ENCODE data around the gene CSF3.

The CSF3 gene

GRCh38 chr17:40028595-40028994 lies 13.4 kb downstream of the CSF3 start:
- TF ChIP-seq CTCF (IDR thresholded peaks at IDR 0.05; ENCODE audit: low read depth, low read length, missing control alignments): no peak
- no peak overlapping the region for H3K4me3 ChIP-seq (replicated peaks; ENCODE audit: low read depth, low read length)
- DNase-seq (ENCODE audit: extremely low read depth, low read depth): no peak

DNA sequence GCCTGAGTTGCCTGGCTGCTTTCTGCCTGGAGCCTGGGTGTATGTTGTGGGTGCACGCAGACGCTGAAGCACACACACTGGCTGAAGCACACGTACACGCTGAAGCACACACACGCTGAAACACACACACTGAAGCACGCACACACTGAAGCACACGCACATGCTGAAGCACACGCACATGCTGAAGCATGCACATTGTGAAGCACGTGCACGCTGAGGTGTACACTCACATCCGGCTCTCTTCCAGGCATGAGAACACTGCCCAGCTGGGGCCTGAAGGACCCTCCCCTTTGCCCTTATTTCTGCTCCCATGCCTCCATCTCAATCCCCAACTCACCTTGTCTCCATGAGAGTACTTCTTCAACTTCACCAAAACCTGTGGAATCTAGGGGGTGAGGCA lies 16.5 kb downstream of the CSF3 start:
- TF ChIP-seq CTCF (IDR thresholded peaks at IDR 0.05; ENCODE audit: low read depth, low read length, missing control alignments): no peak

DNA sequence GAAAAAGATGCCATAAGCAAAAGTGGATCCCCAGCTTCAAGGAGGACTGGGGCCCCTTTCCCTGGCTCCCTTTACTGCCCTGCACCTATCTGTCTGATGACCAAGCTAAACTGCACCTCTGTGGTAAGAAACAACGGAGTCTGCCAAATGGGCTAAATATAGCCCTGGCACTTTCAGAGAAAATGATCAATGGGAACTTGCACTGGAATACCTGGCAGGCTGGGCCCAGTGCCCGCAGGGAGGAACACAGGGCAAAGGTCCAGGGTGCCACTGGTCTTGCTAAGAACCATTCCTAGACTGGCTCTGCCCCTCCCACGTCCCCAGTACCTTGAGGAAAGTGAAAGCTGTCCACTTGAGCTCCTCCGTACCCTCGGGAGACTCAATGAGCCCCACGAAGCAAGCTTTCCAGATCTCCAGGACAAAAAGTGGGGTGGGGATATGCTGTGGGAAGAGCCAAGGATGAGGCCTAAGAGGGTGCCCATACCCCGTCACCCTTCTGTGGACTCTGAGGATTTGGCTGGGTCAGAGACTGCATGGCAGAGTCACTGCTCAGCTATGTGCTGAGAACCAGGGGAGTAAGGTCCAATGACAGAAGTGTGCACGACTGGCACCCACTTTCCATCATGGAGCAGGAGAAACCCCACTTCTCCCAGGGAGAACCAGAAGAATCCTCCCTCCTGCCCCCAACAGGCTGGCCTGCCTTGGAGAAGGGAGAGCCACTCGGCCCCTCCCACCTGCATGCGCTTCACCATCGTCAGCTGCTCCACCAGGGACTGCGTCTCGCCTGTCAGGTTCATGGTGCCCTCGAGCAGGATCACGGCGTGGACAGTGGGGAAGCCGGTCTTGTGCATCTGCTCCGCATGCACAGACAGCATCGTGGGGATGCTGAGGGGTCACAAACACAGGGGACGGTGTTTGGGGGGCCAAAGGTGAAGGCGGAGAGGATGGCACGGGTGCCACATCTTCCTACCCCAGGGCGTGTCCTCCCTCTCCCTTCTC lies 17.4 kb downstream of the CSF3 start:
- DNase-seq (ENCODE audit: extremely low read depth, low read depth): no peak

More for the DNA sequence above, 16.5 kb downstream of the CSF3 start:
- H3K4me3 ChIP-seq (replicated peaks; ENCODE audit: low read depth, low read length): no peak overlapping the region
- no peak for DNase-seq (ENCODE audit: extremely low read depth, low read depth)

DNA sequence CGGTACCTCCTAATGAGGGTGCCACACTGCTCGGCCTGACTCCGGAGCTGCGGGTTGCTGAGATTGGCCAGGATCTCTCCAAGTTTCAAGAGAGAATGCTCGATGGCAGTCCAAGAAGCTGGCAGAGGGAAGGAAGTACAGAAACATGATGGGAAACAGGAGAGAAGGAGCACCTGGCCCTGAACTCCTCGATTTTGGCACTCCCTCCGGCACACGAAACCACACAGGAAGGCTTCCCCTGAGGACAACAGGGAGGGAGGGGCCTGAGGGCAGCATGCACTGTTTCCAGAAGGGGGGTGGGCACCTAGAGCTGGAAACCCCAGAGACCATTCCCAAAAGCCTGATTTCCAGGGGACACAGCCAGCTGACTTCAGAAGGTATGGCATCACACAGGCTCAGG lies 18.1 kb downstream of the CSF3 start:
- no peak for DNase-seq (ENCODE audit: extremely low read depth, low read depth)
- H3K4me3 ChIP-seq (replicated peaks; ENCODE audit: low read depth, low read length): no peak overlapping the region
- no peak for TF ChIP-seq CTCF (IDR thresholded peaks at IDR 0.05; ENCODE audit: low read depth, low read length, missing control alignments)

More for the DNA sequence above, 17.4 kb downstream of the CSF3 start:
- H3K4me3 ChIP-seq (replicated peaks; ENCODE audit: low read depth, low read length): no peak overlapping the region
- TF ChIP-seq CTCF (IDR thresholded peaks at IDR 0.05; ENCODE audit: low read depth, low read length, missing control alignments): no peak

DNA sequence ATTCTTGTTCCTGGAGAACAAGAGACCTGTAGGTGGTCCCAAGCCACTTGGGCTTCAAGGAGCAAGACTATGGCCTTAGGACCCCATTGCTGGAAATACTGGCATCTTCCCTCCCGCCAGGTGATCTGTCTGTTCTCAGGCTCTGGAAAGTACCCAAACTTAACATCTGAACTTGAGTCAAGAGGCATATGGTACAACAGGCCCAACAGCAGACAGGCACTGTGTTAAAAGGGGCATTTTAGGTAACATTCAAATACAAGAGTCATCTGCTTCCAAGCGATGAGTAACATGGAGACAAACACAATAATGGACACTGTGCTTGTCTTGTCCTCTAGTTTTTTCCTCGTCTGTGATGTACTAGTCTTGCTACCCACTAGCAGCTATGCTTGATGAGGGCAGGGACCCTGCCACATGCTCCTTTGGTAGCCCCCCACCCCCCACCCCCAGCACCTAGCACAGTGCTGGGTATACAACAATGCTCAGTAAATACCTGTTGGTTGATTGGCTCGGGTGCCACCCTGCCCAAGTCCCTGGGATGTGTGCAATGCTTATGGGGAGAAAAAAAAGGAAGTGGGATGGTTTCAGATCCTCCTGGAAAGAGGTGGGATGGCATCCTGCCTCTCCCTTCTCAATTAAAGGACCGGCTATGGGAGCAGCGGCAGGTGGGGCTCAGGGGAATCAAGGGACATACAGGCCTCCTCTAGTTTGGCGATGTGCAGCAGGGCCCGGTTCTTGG lies 19.4 kb downstream of the CSF3 start:
- no peak for TF ChIP-seq CTCF (IDR thresholded peaks at IDR 0.05; ENCODE audit: low read depth, low read length, missing control alignments)
- no peak for DNase-seq (ENCODE audit: extremely low read depth, low read depth)
- H3K4me3 ChIP-seq (replicated peaks; ENCODE audit: low read depth, low read length): no peak overlapping the region

DNA sequence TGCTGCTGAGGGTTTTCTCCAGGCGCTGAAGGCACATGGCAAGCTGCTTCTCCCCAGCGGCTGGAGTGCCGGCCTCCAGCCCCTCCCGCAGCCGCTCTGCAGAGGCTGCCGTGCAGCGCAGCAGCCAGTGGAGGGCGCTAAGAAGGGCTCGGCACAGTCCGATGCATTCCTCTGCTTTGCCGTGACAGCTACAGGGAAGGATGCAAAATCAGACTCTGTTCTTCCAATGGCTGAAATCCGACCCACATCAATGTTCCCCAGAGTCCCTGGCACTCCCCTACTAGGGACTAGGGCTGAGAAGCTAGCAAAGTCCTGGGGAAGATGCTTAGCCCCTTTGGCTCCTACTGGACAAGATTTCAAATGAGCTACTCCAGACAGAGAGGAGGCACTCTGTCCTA lies 19.9 kb downstream of the CSF3 start:
- TF ChIP-seq CTCF (IDR thresholded peaks at IDR 0.05; ENCODE audit: low read depth, low read length, missing control alignments): peak; percentile 83
- no peak overlapping the region for H3K4me3 ChIP-seq (replicated peaks; ENCODE audit: low read depth, low read length)
- DNase-seq (ENCODE audit: extremely low read depth, low read depth): no peak

Data from HFF-Myc (cell line).